HUES6 (cell line): ENCODE data around the gene C1orf116.

Source experiments
- H3K27ac ChIP-seq: 2 replicates; pipeline ENCODE4 v1.7.0; 2013; ENCODE audit warnings: low read depth, mild to moderate bottlenecking, low read length, inconsistent platforms
- H3K27me3 ChIP-seq: 2 replicates; pipeline ENCODE4 v1.6.1; 2013; ENCODE audit warnings: low read length; ENCODE audit not compliant: control insufficient read depth, insufficient read depth
- H3K36me3 ChIP-seq: 2 replicates; pipeline ENCODE4 v1.6.1; 2013; ENCODE audit warnings: low read length; ENCODE audit not compliant: control insufficient read depth, insufficient read depth
- H3K4me1 ChIP-seq: 2 replicates; pipeline ENCODE4 v1.6.1; 2013; ENCODE audit warnings: low read length; ENCODE audit not compliant: control insufficient read depth, insufficient read depth
- H3K4me3 ChIP-seq: 2 replicates; pipeline ENCODE4 v1.5.1; 2013; ENCODE audit warnings: low read depth, low read length
- H3K9ac ChIP-seq: one replicate; pipeline ENCODE4 v1.6.1; 2013; ENCODE audit warnings: mild to moderate bottlenecking, low read length
- H3K9me3 ChIP-seq: 2 replicates; pipeline ENCODE4 v1.6.1; 2013; ENCODE audit warnings: low read depth, low read length; ENCODE audit not compliant: control insufficient read depth, insufficient read depth

Gene C1orf116

GRCh38 chr1:207032528-207033017, at the start of gene C1orf116:
Gene C1orf116, minus strand, starts transcription at chr1:207032756. Its CDS starts 5,158 bp downstream, at chr1:207027598.
- Histone ChIP-seq H3K4me3 (0 out of 2 replicates have a peak within 1 kb of the TSS, but pooled peaks have one; percentile 1), H3K4me1 (peaks cover 34% of the 10 kb centered on the region), H3K27ac (no peak within 1 kb of the TSS), H3K36me3 (no peaks in the 10 kb centered on the region), H3K27me3 (0 out of 2 replicates have a peak, but pooled peaks cover 5% of the 10 kb centered on the region), H3K9me3 (no peaks in the 10 kb centered on the region), H3K9ac (no peak within 1 kb of the TSS)

GRCh38 chr1:207081806-207082205, 49.2 kb upstream of the C1orf116 start:
- H3K27me3 ChIP-seq = no peaks in the 10 kb centered on the region
- H3K4me3 ChIP-seq = no peak overlapping the region
- H3K4me1 ChIP-seq = peaks cover 6% of the 10 kb centered on the region; the same call in 1 of the 2 replicates
- no peaks in the 10 kb centered on the region for H3K9me3 ChIP-seq
- no peak overlapping the region for H3K9ac ChIP-seq
- no peak overlapping the region for H3K27ac ChIP-seq
- H3K36me3 ChIP-seq = 0 out of 2 replicates have a peak, but pooled peaks cover 5% of the 10 kb centered on the region

DNA sequence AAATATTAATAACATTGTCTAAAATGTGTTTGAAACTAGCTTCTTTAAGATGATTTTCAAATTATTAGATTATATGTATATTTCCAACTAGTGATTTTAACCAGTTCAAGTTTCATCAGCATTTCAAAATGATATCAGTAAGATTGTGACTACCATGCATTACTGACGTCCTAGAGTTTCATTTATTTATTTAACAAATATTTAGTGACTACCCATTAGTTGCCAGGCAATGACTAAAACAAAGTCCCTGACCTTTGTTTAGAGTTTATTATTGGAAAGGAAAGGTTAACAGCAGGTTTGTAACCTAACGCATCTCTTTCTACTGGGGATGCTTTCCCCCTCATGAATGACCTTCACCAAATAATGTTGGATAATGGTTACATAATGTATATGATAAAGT, 48.5 kb upstream of the C1orf116 start:
- Histone ChIP-seq H3K27me3 (no peaks in the 10 kb centered on the region), H3K9ac (no peak overlapping the region), H3K27ac (no peak overlapping the region), H3K4me1 (peaks cover 6% of the 10 kb centered on the region; the same call in 1 of the 2 replicates), H3K4me3 (no peak overlapping the region), H3K36me3 (0 out of 2 replicates have a peak, but pooled peaks cover 5% of the 10 kb centered on the region), H3K9me3 (no peaks in the 10 kb centered on the region)

DNA sequence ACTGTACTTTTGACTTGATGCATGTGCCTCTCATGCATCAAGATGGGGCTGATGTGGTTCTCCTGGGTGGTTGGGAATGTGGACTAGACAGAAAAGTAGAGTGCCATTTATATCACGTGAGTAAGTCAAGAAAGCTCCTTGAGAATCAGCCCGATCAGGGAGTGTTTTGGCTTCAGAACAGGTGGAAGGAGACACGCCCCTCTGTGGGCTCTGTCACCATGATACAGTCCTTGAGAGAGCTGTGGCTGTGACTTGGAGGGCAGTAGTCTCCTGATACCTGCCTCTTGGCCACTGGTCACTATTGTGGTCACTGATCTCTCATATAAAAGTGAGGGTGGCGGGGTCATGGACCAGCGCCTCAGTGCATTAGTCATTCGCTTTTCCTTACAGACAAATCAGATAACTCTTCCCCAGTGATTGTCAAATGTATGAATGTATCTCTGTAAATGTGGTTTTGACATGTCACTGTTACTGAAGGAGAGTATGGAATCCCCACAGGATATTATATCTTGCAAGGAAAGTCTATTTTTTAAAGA, 47.2 kb upstream of the C1orf116 start:
- Histone ChIP-seq H3K27ac (no peak overlapping the region), H3K4me1 (peaks cover 4% of the 10 kb centered on the region; the same call in 1 of the 2 replicates), H3K36me3 (0 out of 2 replicates have a peak, but pooled peaks cover 9% of the 10 kb centered on the region), H3K9ac (no peak overlapping the region), H3K27me3 (no peaks in the 10 kb centered on the region), H3K9me3 (no peaks in the 10 kb centered on the region), H3K4me3 (no peak overlapping the region)

- Histone ChIP-seq H3K36me3 (0 out of 2 replicates have a peak, but pooled peaks cover 9% of the 10 kb centered on the region), H3K9ac (no peak overlapping the region), H3K27ac (no peak overlapping the region), H3K27me3 (no peaks in the 10 kb centered on the region), H3K4me1 (0 out of 2 replicates have a peak, but pooled peaks cover 4% of the 10 kb centered on the region), H3K4me3 (no peak overlapping the region), H3K9me3 (no peaks in the 10 kb centered on the region)
Observed at GRCh38 chr1:207078578-207079132, 46.1 kb upstream of the C1orf116 start.

DNA sequence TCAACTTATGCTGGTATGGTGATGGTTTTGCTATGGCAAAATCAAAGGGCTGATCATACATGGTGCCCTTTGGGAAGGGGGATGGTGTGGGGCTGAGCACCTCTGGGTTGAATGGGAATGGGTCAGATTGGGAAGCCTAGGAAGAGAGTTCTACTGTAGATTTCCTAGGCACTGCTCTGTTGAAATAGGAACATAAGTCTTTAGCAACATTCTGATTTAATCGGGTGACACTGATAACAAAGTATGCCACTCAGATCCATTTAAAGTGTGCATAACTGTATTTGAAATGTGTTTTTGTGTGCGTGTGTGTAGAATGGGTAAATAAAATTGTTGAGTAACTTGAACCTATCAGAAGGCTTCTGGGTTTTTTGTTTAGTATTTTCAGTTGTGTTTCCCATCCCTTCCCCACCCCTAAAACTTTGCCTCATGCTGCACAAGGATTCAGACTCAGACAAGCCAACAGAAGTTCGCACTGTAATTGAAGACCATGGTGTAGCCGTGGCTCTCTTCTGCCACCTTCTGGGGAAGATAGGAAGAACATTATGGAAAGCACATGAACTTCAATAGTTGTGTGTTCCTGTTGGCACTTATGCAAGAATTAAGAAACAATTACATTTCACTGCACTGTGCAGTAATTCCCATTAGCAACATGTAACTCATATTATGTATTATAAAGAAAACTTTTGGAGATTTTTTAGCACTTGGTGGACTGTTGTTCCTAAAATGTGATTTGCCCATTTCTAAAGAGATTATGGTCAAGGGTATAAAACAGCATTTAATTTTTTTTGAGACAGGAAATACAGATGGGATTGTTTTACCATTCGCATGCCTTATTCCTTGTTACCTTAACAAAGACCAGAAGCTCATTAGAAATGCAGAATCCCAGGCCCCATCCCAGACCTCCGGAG, 45.2 kb upstream of the C1orf116 start:
- H3K9ac ChIP-seq = no peak overlapping the region
- H3K4me3 ChIP-seq = no peak overlapping the region
- H3K9me3 ChIP-seq = no peaks in the 10 kb centered on the region
- H3K4me1 ChIP-seq = 0 out of 2 replicates have a peak, but pooled peaks cover 4% of the 10 kb centered on the region
- H3K27ac ChIP-seq = no peak overlapping the region
- H3K27me3 ChIP-seq = no peaks in the 10 kb centered on the region
- peaks cover 12% of the 10 kb centered on the region for H3K36me3 ChIP-seq

GRCh38 chr1:207077012-207077411, 44.5 kb upstream of the C1orf116 start:
- Histone ChIP-seq H3K4me1 (0 out of 2 replicates have a peak, but pooled peaks cover 4% of the 10 kb centered on the region), H3K9ac (no peak overlapping the region), H3K27me3 (no peaks in the 10 kb centered on the region), H3K4me3 (no peak overlapping the region), H3K36me3 (peaks cover 19% of the 10 kb centered on the region), H3K9me3 (no peaks in the 10 kb centered on the region), H3K27ac (no peak overlapping the region)

DNA sequence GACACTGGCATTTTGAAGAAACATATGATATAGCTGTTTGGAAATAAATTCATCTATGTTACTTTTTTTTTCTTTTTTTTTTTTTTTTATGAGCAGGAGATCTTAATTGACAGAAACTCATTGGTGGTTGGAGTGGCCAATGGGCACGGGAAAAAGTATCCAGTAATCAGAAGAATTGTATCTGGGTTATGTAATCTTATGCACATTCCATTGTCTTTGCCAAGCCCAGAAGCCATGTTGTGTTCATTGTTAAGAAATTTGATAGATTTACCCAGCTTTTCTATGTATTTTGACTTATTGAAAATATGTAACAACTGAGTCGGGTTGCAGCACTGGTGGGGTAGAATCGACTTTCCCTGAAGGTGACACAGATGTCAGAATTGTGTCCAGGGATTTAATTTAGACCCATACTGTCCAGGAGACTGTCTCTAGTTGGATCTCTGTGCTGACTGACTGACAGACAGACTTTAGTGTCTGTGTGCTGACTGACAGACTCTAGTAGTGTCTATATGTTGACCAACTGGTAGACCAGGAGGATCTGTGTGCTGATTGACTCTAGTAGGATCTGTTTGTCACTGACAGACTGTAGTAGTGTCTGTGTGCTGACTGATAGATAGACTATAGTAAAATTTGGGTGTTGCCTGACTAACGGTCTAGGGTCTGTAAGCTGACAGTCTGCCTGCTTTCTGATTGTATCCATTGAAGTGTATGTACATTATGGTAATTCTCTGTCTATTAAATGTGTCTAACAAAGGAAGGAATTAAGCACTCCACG, 43.8 kb upstream of the C1orf116 start:
- Histone ChIP-seq H3K9ac (no peak overlapping the region), H3K36me3 (peaks cover 25% of the 10 kb centered on the region), H3K27ac (no peak overlapping the region), H3K4me1 (0 out of 2 replicates have a peak, but pooled peaks cover 4% of the 10 kb centered on the region), H3K27me3 (no peaks in the 10 kb centered on the region), H3K4me3 (no peak overlapping the region), H3K9me3 (no peaks in the 10 kb centered on the region)

DNA sequence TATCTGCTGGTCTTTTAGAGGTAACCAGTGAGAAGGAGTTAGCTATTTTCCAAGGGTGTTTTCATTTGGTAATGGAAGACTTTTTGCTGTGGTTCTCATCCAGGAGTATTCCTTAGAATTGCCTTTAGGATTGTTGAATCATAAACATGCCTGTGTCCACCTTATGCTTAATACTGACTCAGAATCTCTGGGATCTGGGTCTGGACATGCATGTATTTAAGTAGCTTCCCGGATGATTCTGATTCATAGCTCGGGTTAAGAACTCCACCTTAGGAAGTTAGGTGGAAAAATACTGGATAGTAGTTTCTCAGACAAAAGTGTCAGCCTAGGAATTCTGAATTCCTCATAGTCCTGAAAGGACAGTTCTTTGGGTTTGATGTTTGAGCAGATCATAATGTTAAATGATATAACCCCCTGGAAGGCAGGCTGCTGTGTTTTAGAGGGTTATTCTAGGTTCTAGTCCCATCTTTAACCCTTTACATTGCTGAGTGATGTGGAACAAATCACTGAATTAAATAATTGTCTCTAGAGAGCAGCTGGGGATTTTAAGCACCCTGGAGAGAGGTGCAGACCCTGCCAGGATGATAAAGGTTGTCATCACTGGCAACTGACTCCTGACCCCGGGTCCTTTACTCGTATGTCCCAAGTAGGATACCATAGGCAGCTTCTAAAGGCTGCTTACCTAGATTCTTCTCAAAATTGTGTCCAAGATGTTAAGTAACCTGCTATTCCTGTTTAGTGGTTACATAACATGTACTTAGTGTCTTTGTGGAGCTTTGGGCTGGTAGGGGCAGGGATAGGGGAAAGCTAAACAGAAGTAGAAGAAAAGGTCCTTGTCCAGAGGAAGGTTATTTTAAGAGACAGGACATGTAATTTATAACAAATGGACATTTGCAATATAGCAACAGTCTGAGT, 41.6 kb upstream of the C1orf116 start:
- H3K4me3 ChIP-seq = no peak overlapping the region
- peaks cover 46% of the 10 kb centered on the region for H3K36me3 ChIP-seq
- H3K27ac ChIP-seq = no peak overlapping the region
- 0 out of 2 replicates have a peak, but pooled peaks cover 4% of the 10 kb centered on the region for H3K4me1 ChIP-seq
- no peaks in the 10 kb centered on the region for H3K27me3 ChIP-seq
- no peak overlapping the region for H3K9ac ChIP-seq
- H3K9me3 ChIP-seq = no peaks in the 10 kb centered on the region
